H9 (cell line): ENCODE measurements around the gene OGFOD2. TPM values are rescaled to one million over a fixed set of nuclear protein-coding genes. Genes with fewer than 3 reads are reported as not detected.

Experiments
- DNase-seq: peaks from one replicate; pipeline ENCODE4 v3.0.0-alpha.2; 2017
- H2AFZ ChIP-seq: one replicate; pipeline ENCODE4 v1.6.1; 2013; ENCODE audit warnings: mild to moderate bottlenecking, low read length, control low read depth, moderate library complexity
- H2AK5ac ChIP-seq: 2 replicates; pipeline ENCODE4 v1.6.1; 2013; ENCODE audit warnings: low read length, control low read depth, mixed read lengths; ENCODE audit not compliant: insufficient read length
- H2BK120ac ChIP-seq: one replicate; pipeline ENCODE4 v1.6.1; 2013; ENCODE audit warnings: low read depth, mild to moderate bottlenecking, low read length, control low read depth, inconsistent platforms; ENCODE audit not compliant: poor library complexity, severe bottlenecking
- H2BK12ac ChIP-seq: 2 replicates; pipeline ENCODE4 v1.6.1; 2013; ENCODE audit warnings: low read length, control low read depth, mixed read lengths, low read depth; ENCODE audit not compliant: insufficient read length
- H2BK15ac ChIP-seq: 2 replicates; pipeline ENCODE4 v1.6.1; 2013; ENCODE audit warnings: low read depth, low read length, control low read depth
- H2BK20ac ChIP-seq: one replicate; pipeline ENCODE4 v1.6.1; 2013; ENCODE audit warnings: low read depth, mild to moderate bottlenecking, low read length, control low read depth, inconsistent platforms; ENCODE audit not compliant: poor library complexity, severe bottlenecking
- H2BK5ac ChIP-seq: 2 replicates; pipeline ENCODE4 v1.6.1; 2013; ENCODE audit warnings: low read length, control low read depth, mixed read lengths; ENCODE audit not compliant: insufficient read length
- H3K14ac ChIP-seq: 2 replicates; pipeline ENCODE4 v1.6.1; 2013; ENCODE audit warnings: low read length, control low read depth; ENCODE audit not compliant: insufficient read depth
- H3K18ac ChIP-seq: 2 replicates; pipeline ENCODE4 v1.6.1; 2013; ENCODE audit warnings: low read depth, mild to moderate bottlenecking, mixed read lengths, low read length, control low read depth; ENCODE audit not compliant: insufficient read length
- H3K23ac ChIP-seq: 2 replicates; pipeline ENCODE4 v1.6.1; 2013; ENCODE audit warnings: low read length, control low read depth, mixed read lengths, low read depth; ENCODE audit not compliant: insufficient read length
- H3K23me2 ChIP-seq: 2 replicates; pipeline ENCODE4 v1.6.1; 2013; ENCODE audit warnings: low read depth, mild to moderate bottlenecking, mixed read lengths, low read length, control low read depth; ENCODE audit not compliant: insufficient read length, poor library complexity, severe bottlenecking
- H3K27ac ChIP-seq: 2 replicates; pipeline ENCODE4 v1.5.1; 2013; ENCODE audit warnings: low read length, control low read depth, mixed read lengths, low read depth; ENCODE audit not compliant: insufficient read length
- H3K27me3 ChIP-seq: 2 replicates; pipeline ENCODE4 v1.6.1; 2013; ENCODE audit warnings: low read length, control low read depth, inconsistent platforms; ENCODE audit not compliant: insufficient read depth
- H3K4ac ChIP-seq: 2 replicates; pipeline ENCODE4 v1.6.1; 2013; ENCODE audit warnings: low read depth, mild to moderate bottlenecking, control low read depth, inconsistent platforms, low read length, moderate library complexity
- H3K4me1 ChIP-seq: 2 replicates; pipeline ENCODE4 v1.6.1; 2013; ENCODE audit warnings: low read length, control low read depth, inconsistent platforms; ENCODE audit not compliant: insufficient read depth
- H3K4me2 ChIP-seq: 2 replicates; pipeline ENCODE4 v1.6.1; 2013; ENCODE audit warnings: low read length, control low read depth, mixed read lengths; ENCODE audit not compliant: insufficient read length, insufficient read depth
- H3K56ac ChIP-seq: 2 replicates; pipeline ENCODE4 v1.6.1; 2013; ENCODE audit warnings: low read depth, mild to moderate bottlenecking, mixed read lengths, low read length, control low read depth; ENCODE audit not compliant: insufficient read length
- H3K79me1 ChIP-seq: 2 replicates; pipeline ENCODE4 v1.6.1; 2013; ENCODE audit warnings: low read depth, mild to moderate bottlenecking, moderate library complexity, low read length, control low read depth, inconsistent platforms; ENCODE audit not compliant: insufficient read depth, poor library complexity, severe bottlenecking
- H3K79me2 ChIP-seq: 2 replicates; pipeline ENCODE4 v1.6.1; 2013; ENCODE audit warnings: low read length, control low read depth, inconsistent platforms; ENCODE audit not compliant: insufficient read depth
- H3K9ac ChIP-seq: 2 replicates; pipeline ENCODE4 v1.6.1; 2013; ENCODE audit warnings: low read length, control low read depth, mixed read lengths; ENCODE audit not compliant: insufficient read length; ENCODE audit errors: extremely low read depth
- H3K9me3 ChIP-seq: one replicate; pipeline ENCODE4 v1.6.1; 2013; ENCODE audit warnings: low read depth, low read length, inconsistent platforms; ENCODE audit not compliant: control insufficient read depth
- H3T11ph ChIP-seq: one replicate; pipeline ENCODE4 v1.6.1; 2013; ENCODE audit warnings: mild to moderate bottlenecking, low read length, control low read depth, inconsistent platforms
- H4K20me1 ChIP-seq: one replicate; pipeline ENCODE4 v1.6.1; 2013; ENCODE audit not compliant: control insufficient read depth, insufficient read length, insufficient read depth
- H4K5ac ChIP-seq: 2 replicates; pipeline ENCODE4 v1.6.1; 2013; ENCODE audit warnings: low read depth, mild to moderate bottlenecking, mixed read lengths, low read length, control low read depth; ENCODE audit not compliant: insufficient read length
- H4K8ac ChIP-seq: replicated peaks from 2 replicates; pipeline ENCODE4 v1.6.1; 2013; ENCODE audit warnings: low read length, control low read depth, mixed read lengths, low read depth; ENCODE audit not compliant: insufficient read length
- H4K91ac ChIP-seq: 2 replicates; pipeline ENCODE4 v1.6.1; 2013; ENCODE audit warnings: low read depth, mild to moderate bottlenecking, moderate library complexity, mixed read lengths, low read length, control low read depth; ENCODE audit not compliant: insufficient read length
- H3K27ac Mint-ChIP-seq, 3 experiments: 2 replicates in 2 of 3; 3 replicates in 1 of 3; pipeline ENCODE4 v1.8.0; 2020 to 2021; ENCODE audit warnings: mixed read lengths in 3 of 3, mild to moderate bottlenecking in 1 of 3, moderate library complexity in 1 of 3
- H3K27me3 Mint-ChIP-seq: 2 replicates; pipeline ENCODE4 v1.8.0; 2021; ENCODE audit warnings: low read depth, mild to moderate bottlenecking, moderate library complexity, mixed read lengths
- H3K36me3 Mint-ChIP-seq, 3 experiments: 2 replicates in 2 of 3; 3 replicates in 1 of 3; pipeline ENCODE4 v1.8.0; 2020 to 2021; ENCODE audit warnings: low read depth in 3 of 3, mixed read lengths in 3 of 3; ENCODE audit not compliant: insufficient read depth in 1 of 3
- H3K4me1 Mint-ChIP-seq, 2 experiments: 2 replicates each; pipeline ENCODE4 v1.8.0; 2020; ENCODE audit warnings: mixed read lengths in 2 of 2
- H3K4me3 Mint-ChIP-seq, 2 experiments: 2 replicates in 1 of 2; 3 replicates in 1 of 2; pipeline ENCODE4 v1.8.0; 2020 to 2021; ENCODE audit warnings: mild to moderate bottlenecking in 2 of 2, mixed read lengths in 2 of 2, moderate library complexity in 1 of 2
- H3K9me3 Mint-ChIP-seq, 2 experiments: 2 replicates in 1 of 2; 3 replicates in 1 of 2; pipeline ENCODE4 v1.8.0; 2020; ENCODE audit warnings: mild to moderate bottlenecking in 2 of 2, mixed read lengths in 2 of 2, moderate library complexity in 1 of 2
- microRNA-seq: library from miRNA; unstranded; fragments of <30 nt; microRNA quantifications from one replicate; pipeline ENCODE4, GENCODE V29; 2020; ENCODE audit warnings: borderline microRNAs expressed
- total RNA-seq: library from RNA; stranded (reverse); gene quantifications from 2 replicates; pipeline ENCODE4 v1.2.1, GENCODE V29; 2021
- TF ChIP-seq, protein P1 (sequence below): fragments of 200-600 bp; sonication (generic); conservative IDR thresholded peaks from 3 replicates; pipeline ENCODE4 v1.8.0; 2021; ENCODE audit warnings: antibody characterized with exemption, mild to moderate bottlenecking

OGFOD2 gene
- total RNA-seq, 1 experiment from 2014 or later, result 14.7 TPM

DNA sequence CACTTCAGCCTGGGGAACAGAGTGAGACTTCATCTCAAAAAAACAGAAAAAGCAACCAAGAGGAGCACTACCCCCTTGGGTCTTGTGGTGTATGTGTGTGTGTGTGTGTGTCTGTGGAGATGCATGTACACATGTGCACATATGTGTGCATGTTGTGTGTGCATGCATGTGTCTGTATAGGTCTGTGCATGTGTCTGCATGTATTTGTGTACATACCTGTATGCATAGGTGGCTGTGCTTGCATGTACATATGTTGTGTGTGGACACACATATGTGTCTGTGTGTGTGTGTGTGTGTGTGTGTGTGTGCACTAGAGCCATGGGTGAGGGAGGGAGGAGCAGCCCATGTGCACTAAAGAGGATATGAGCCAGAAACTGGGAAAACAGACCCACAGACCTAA lies 54.5 kb downstream of the OGFOD2 start:
- Mint-ChIP-seq H3K4me3 (no peak overlapping the region), H3K27me3 (peaks cover 3% of the 10 kb centered on the region; the same call in 1 of the 2 replicates), H3K4me1 (peaks cover 13 to 14% of the 10 kb centered on the region in 2 experiments), H3K27ac (no peak overlapping the region), H3K9me3 (no peaks in the 10 kb centered on the region), H3K36me3 (no peaks in the 10 kb centered on the region)
- Histone ChIP-seq H4K20me1 (no peaks in the 10 kb centered on the region), H3K4ac (no peak overlapping the region), H3K27ac (no peak overlapping the region), H3K27me3 (no peaks in the 10 kb centered on the region), H2BK5ac (no peak overlapping the region), H2BK15ac (no peak overlapping the region), H3K9me3 (no peaks in the 10 kb centered on the region), H4K91ac (no peak overlapping the region), H3K4me2 (no peak overlapping the region), H4K8ac (no peak overlapping the region), H2BK20ac (no peak overlapping the region), H3K56ac (no peak overlapping the region), H2AFZ (no peak overlapping the region), H3K79me1 (no peaks in the 10 kb centered on the region), H3K14ac (no peak overlapping the region), H3K4me1 (no peaks in the 10 kb centered on the region), H2BK120ac (no peak overlapping the region), H3K9ac (no peak overlapping the region), H3K18ac (no peak overlapping the region), H2AK5ac (no peak overlapping the region), H3K79me2 (no peaks in the 10 kb centered on the region), H2BK12ac (no peak overlapping the region), H3K23me2 (no peaks in the 10 kb centered on the region), H3K23ac (no peak overlapping the region), H4K5ac (no peak overlapping the region), H3T11ph (no peak overlapping the region)
- DNase-seq, result no peak
- TF ChIP-seq, protein P1, sequence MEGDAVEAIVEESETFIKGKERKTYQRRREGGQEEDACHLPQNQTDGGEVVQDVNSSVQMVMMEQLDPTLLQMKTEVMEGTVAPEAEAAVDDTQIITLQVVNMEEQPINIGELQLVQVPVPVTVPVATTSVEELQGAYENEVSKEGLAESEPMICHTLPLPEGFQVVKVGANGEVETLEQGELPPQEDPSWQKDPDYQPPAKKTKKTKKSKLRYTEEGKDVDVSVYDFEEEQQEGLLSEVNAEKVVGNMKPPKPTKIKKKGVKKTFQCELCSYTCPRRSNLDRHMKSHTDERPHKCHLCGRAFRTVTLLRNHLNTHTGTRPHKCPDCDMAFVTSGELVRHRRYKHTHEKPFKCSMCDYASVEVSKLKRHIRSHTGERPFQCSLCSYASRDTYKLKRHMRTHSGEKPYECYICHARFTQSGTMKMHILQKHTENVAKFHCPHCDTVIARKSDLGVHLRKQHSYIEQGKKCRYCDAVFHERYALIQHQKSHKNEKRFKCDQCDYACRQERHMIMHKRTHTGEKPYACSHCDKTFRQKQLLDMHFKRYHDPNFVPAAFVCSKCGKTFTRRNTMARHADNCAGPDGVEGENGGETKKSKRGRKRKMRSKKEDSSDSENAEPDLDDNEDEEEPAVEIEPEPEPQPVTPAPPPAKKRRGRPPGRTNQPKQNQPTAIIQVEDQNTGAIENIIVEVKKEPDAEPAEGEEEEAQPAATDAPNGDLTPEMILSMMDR, result no peak

Small RNA genes lying within 50 kb of the gene (microRNA-seq; reads per million reads assigned to microRNA genes)
- not detected for gene MIR4304

Other genes starting within 250 kb of the OGFOD2 start
- gene HCAR1, start 244.4 kb upstream of the OGFOD2 start, total RNA-seq, result 0.07 TPM in 2 replicates
- gene DENR, start 222.4 kb upstream of the OGFOD2 start, total RNA-seq, result 104 and 109 TPM in 2 replicates
- 0.22 and 0.79 TPM in 2 replicates for gene CCDC62, start 200.7 kb upstream of the OGFOD2 start, total RNA-seq
- 17.4 and 20.0 TPM in 2 replicates for gene HIP1R, start 139.8 kb upstream of the OGFOD2 start, total RNA-seq
- gene VPS37B, start 79.1 kb upstream of the OGFOD2 start, total RNA-seq, result 12.3 and 12.9 TPM in 2 replicates
- gene ABCB9, start 8.8 kb upstream of the OGFOD2 start, total RNA-seq, result 3.3 and 4.6 TPM in 2 replicates
- gene ARL6IP4, start 5.4 kb downstream of the OGFOD2 start, total RNA-seq, result 124 and 132 TPM in 2 replicates
- gene PITPNM2, start 175.8 kb downstream of the OGFOD2 start, total RNA-seq, result 1.2 and 1.8 TPM in 2 replicates